OCI-LY3 (cell line): ENCODE data around the gene FILIP1L.

Experiments used
- H2AFZ ChIP-seq: fragments of 200-600, 300-600 bp; shearing (Covaris generic); 2 replicates; pipeline ENCODE4 v1.6.0; 2014; ENCODE audit warnings: antibody characterized with exemption, low read depth, low read length
- H3K27ac ChIP-seq: fragments of 200-600, 300-600 bp; sonication (generic); 2 replicates; pipeline ENCODE4 v1.5.1; 2014; ENCODE audit warnings: mild to moderate bottlenecking, low read length, moderate library complexity, mixed read lengths
- H3K27me3 ChIP-seq: fragments of 200-600, 300-600 bp; sonication (generic); 2 replicates; pipeline ENCODE4 v1.6.1; 2014; ENCODE audit warnings: low read depth, low read length, mixed read lengths
- H3K36me3 ChIP-seq: fragments of 200-600, 300-600 bp; sonication (generic); replicated peaks from 2 replicates; pipeline ENCODE3; 2014; ENCODE audit warnings: low read depth, low read length, mixed read lengths
- H3K4me1 ChIP-seq: fragments of 300-600, 200-600 bp; sonication (generic); 2 replicates; pipeline ENCODE4 v1.6.1; 2014; ENCODE audit warnings: low read length, mixed read lengths
- H3K4me2 ChIP-seq: fragments of 200-600, 300-600 bp; sonication (generic); 2 replicates; pipeline ENCODE4 v1.6.1; 2014; ENCODE audit warnings: low read length, mixed read lengths
- H3K4me3 ChIP-seq: fragments of 300-600, 200-600 bp; sonication (generic); 2 replicates; pipeline ENCODE4 v1.5.1; 2014; ENCODE audit warnings: antibody characterized with exemption, mild to moderate bottlenecking, low read length, moderate library complexity
- H3K79me2 ChIP-seq: fragments of 300-600, 200-600 bp; shearing (Covaris generic); 2 replicates; pipeline ENCODE4 v1.6.1; 2014; ENCODE audit warnings: mild to moderate bottlenecking, low read length, mixed read lengths
- H3K9ac ChIP-seq: fragments of 300-600, 200-600 bp; shearing (Covaris generic); 2 replicates; pipeline ENCODE4 v1.6.0; 2014; ENCODE audit warnings: mild to moderate bottlenecking, low read length, moderate library complexity
- H3K9me3 ChIP-seq: fragments of 200-600, 300-600 bp; shearing (Covaris generic); 2 replicates; pipeline ENCODE4 v1.6.1; 2014; ENCODE audit warnings: low read length, mixed read lengths; ENCODE audit not compliant: insufficient read depth
- H4K20me1 ChIP-seq: fragments of 200-600, 300-600 bp; sonication (generic); 2 replicates; pipeline ENCODE4 v1.6.1; 2016; ENCODE audit warnings: low read length, mixed read lengths; ENCODE audit not compliant: insufficient read depth
- CTCF ChIP-seq: fragments of 200-600, 300-600 bp; sonication (generic); IDR thresholded peaks from 2 replicates; pipeline ENCODE4 v1.5.1; 2014; ENCODE audit warnings: antibody characterized with exemption, low read length, low read depth
- EZH2phosphoT487 ChIP-seq: fragments of 200-600 bp; shearing (Covaris generic); IDR thresholded peaks from 2 replicates; pipeline ENCODE4 v1.6.1; 2018; ENCODE audit warnings: antibody characterized with exemption, mixed run types, low read depth

The FILIP1L gene

GRCh38 chr3:100089812-100090668 lies 24.3 kb downstream of the FILIP1L start:
- H2AFZ ChIP-seq: no peak overlapping the region
- H3K27ac ChIP-seq: no peak overlapping the region
- no peak overlapping the region for H3K4me2 ChIP-seq
- peaks cover 2% of the 10 kb centered on the region; the same call in 1 of the 2 replicates for H4K20me1 ChIP-seq
- peaks cover 2% of the 10 kb centered on the region; the same call in 1 of the 2 replicates for H3K27me3 ChIP-seq
- no peaks in the 10 kb centered on the region for H3K36me3 ChIP-seq
- no peaks in the 10 kb centered on the region; the same call in 1 of the 2 replicates for H3K4me1 ChIP-seq
- no peaks in the 10 kb centered on the region for H3K9me3 ChIP-seq
- TF ChIP-seq CTCF (peak; percentile 32; the same call in 1 of the 2 replicates), EZH2phosphoT487 (no peak)
- H3K9ac ChIP-seq: no peak overlapping the region
- H3K79me2 ChIP-seq: no peaks in the 10 kb centered on the region
- no peak overlapping the region for H3K4me3 ChIP-seq

GRCh38 chr3:100088735-100089368 lies 25.4 kb downstream of the FILIP1L start:
- Histone ChIP-seq H3K27ac (no peak overlapping the region), H3K79me2 (no peaks in the 10 kb centered on the region), H3K36me3 (no peaks in the 10 kb centered on the region), H3K4me2 (no peak overlapping the region), H2AFZ (no peak overlapping the region), H3K4me3 (no peak overlapping the region), H3K9ac (no peak overlapping the region), H3K27me3 (peaks cover 4% of the 10 kb centered on the region; the same call in 1 of the 2 replicates), H4K20me1 (peaks cover 5% of the 10 kb centered on the region; the same call in 1 of the 2 replicates), H3K4me1 (peaks cover 12% of the 10 kb centered on the region), H3K9me3 (no peaks in the 10 kb centered on the region)
- TF ChIP-seq EZH2phosphoT487 (no peak), CTCF (no peak)

- peaks cover 4% of the 10 kb centered on the region; the same call in 1 of the 2 replicates for H3K27me3 ChIP-seq
- H3K4me2 ChIP-seq: no peak overlapping the region
- no peak overlapping the region for H3K4me3 ChIP-seq
- peaks cover 13% of the 10 kb centered on the region for H3K4me1 ChIP-seq
- H3K27ac ChIP-seq: no peak overlapping the region
- peaks cover 5% of the 10 kb centered on the region; the same call in 1 of the 2 replicates for H4K20me1 ChIP-seq
- no peaks in the 10 kb centered on the region for H3K79me2 ChIP-seq
- no peaks in the 10 kb centered on the region for H3K9me3 ChIP-seq
- no peaks in the 10 kb centered on the region for H3K36me3 ChIP-seq
- TF ChIP-seq EZH2phosphoT487 (no peak), CTCF (no peak)
- no peak overlapping the region for H2AFZ ChIP-seq
- H3K9ac ChIP-seq: no peak overlapping the region
Measured at GRCh38 chr3:100087198-100087597, 27.1 kb downstream of the FILIP1L start.

GRCh38 chr3:100086401-100086800 lies 27.9 kb downstream of the FILIP1L start:
- Histone ChIP-seq H3K4me2 (no peak overlapping the region), H3K4me1 (peaks cover 13% of the 10 kb centered on the region)

More at GRCh38 chr3:100086401-100086800, 27.9 kb downstream of the FILIP1L start:
- no peak overlapping the region for H3K27ac ChIP-seq
- no peaks in the 10 kb centered on the region for H3K79me2 ChIP-seq
- no peaks in the 10 kb centered on the region for H3K36me3 ChIP-seq
- H3K9me3 ChIP-seq: no peaks in the 10 kb centered on the region
- H2AFZ ChIP-seq: no peak overlapping the region
- no peak for TF ChIP-seq CTCF
- no peak for TF ChIP-seq EZH2phosphoT487
- H4K20me1 ChIP-seq: peaks cover 5% of the 10 kb centered on the region; the same call in 1 of the 2 replicates
- H3K9ac ChIP-seq: no peak overlapping the region
- peaks cover 4% of the 10 kb centered on the region; the same call in 1 of the 2 replicates for H3K27me3 ChIP-seq
- H3K4me3 ChIP-seq: no peak overlapping the region
